SU-DHL-6 (cell line): ENCODE measurements around the gene GHR.

ENCODE experiments used
- H2AFZ ChIP-seq: fragments of 200-600 bp; sonication (generic); 2 replicates; pipeline ENCODE4 v1.6.1; 2014; ENCODE audit warnings: low read depth, mild to moderate bottlenecking, moderate library complexity, mixed read lengths, antibody characterized with exemption, low read length; ENCODE audit not compliant: severe bottlenecking
- H3F3A ChIP-seq: fragments of 200-600 bp; shearing (Covaris generic); 2 replicates; pipeline ENCODE4 v1.6.0; 2016; ENCODE audit warnings: antibody characterized with exemption, mild to moderate bottlenecking; ENCODE audit not compliant: insufficient read depth
- H3K27ac ChIP-seq: fragments of 200-600 bp; sonication (generic); 2 replicates; pipeline ENCODE4 v1.5.1; 2016; ENCODE audit warnings: low read depth, mild to moderate bottlenecking, low read length, moderate library complexity, mixed read lengths
- H3K27me3 ChIP-seq: fragments of 200-600 bp; sonication (generic), shearing (Covaris generic); 2 replicates; pipeline ENCODE4 v1.6.0; 2014; ENCODE audit warnings: mild to moderate bottlenecking, low read length
- H3K36me3 ChIP-seq: fragments of 200-600 bp; sonication (generic); 2 replicates; pipeline ENCODE4 v1.6.1; 2014; ENCODE audit warnings: mild to moderate bottlenecking, low read length, mixed read lengths
- H3K4me2 ChIP-seq: fragments of 300-600, 200-600 bp; shearing (Covaris generic), sonication (generic); 2 replicates; pipeline ENCODE4 v1.6.0; 2014; ENCODE audit warnings: low read length, low read depth, mild to moderate bottlenecking; ENCODE audit not compliant: poor library complexity, severe bottlenecking
- H3K4me3 ChIP-seq: fragments of 200-600 bp; sonication (generic); 2 replicates; pipeline ENCODE4 v1.5.1; 2014; ENCODE audit warnings: antibody characterized with exemption, low read length, mild to moderate bottlenecking, mixed read lengths; ENCODE audit not compliant: insufficient read depth, poor library complexity, severe bottlenecking
- H3K79me2 ChIP-seq: fragments of 200-600 bp; sonication (generic); 2 replicates; pipeline ENCODE4 v1.6.1; 2014; ENCODE audit warnings: mild to moderate bottlenecking, low read length, moderate library complexity; ENCODE audit not compliant: insufficient read depth
- H3K9ac ChIP-seq: fragments of 200-600 bp; sonication (generic); 2 replicates; pipeline ENCODE4 v1.7.0; 2014; ENCODE audit warnings: mild to moderate bottlenecking, low read length
- H3K9me2 ChIP-seq: fragments of 200-600 bp; sonication (generic); replicated peaks from 2 replicates; pipeline ENCODE4 v1.6.1; 2014; ENCODE audit warnings: low read length; ENCODE audit not compliant: insufficient read depth
- H3K9me3 ChIP-seq: fragments of 200-600 bp; sonication (generic); 2 replicates; pipeline ENCODE4 v1.6.1; 2014; ENCODE audit warnings: low read length, mixed read lengths; ENCODE audit not compliant: insufficient read depth
- H4K20me1 ChIP-seq: fragments of 200-600 bp; sonication (generic); 2 replicates; pipeline ENCODE4 v1.6.1; 2014; ENCODE audit warnings: low read depth, mild to moderate bottlenecking, antibody characterized with exemption, low read length, moderate library complexity, mixed read lengths
- EZH2phosphoT487 ChIP-seq: fragments of 200-600 bp; sonication (generic), shearing (Covaris generic); conservative IDR thresholded peaks from 2 replicates; pipeline ENCODE4 v1.6.1; 2018; ENCODE audit warnings: mild to moderate bottlenecking, antibody characterized with exemption, low read length, moderate library complexity, mixed read lengths
- TF ChIP-seq, protein P1 (sequence below): fragments of 200-600 bp; sonication (generic); IDR thresholded peaks from one replicate; pipeline ENCODE4 v1.5.1; 2017; ENCODE audit warnings: antibody characterized with exemption, mild to moderate bottlenecking, low read length, moderate library complexity; ENCODE audit not compliant: insufficient read depth, poor library complexity, severe bottlenecking

The GHR gene

DNA sequence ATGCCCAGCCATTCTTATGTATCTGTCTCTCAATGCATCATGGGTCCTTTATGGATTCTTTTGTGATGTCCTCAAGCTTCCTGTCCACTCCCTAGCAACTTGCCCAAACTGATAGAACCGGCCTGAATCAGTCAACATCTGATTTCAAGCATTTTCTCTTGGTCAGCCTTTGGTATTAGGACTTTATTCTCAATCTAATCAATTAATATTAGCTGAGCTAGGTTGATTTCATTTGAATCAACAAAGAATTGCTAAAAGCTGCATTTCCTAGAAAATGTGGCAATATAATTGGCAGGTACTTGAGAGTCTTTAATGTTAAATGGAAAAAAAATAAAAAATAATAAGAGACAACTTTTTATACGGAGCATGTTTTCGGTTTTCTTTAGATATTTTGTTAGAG, 121.8 kb downstream of the GHR start:
- Histone ChIP-seq H3K27ac (no peak overlapping the region), H4K20me1 (no peaks in the 10 kb centered on the region), H2AFZ (no peak overlapping the region), H3K9me2 (no peaks in the 10 kb centered on the region), H3K27me3 (no peaks in the 10 kb centered on the region), H3K4me2 (no peak overlapping the region), H3K9me3 (no peaks in the 10 kb centered on the region), H3K36me3 (no peaks in the 10 kb centered on the region), H3K9ac (no peak overlapping the region), H3K79me2 (no peaks in the 10 kb centered on the region), H3K4me3 (no peak overlapping the region), H3F3A (no peaks in the 10 kb centered on the region)
- no peak for TF ChIP-seq EZH2phosphoT487
- TF ChIP-seq, protein P1, sequence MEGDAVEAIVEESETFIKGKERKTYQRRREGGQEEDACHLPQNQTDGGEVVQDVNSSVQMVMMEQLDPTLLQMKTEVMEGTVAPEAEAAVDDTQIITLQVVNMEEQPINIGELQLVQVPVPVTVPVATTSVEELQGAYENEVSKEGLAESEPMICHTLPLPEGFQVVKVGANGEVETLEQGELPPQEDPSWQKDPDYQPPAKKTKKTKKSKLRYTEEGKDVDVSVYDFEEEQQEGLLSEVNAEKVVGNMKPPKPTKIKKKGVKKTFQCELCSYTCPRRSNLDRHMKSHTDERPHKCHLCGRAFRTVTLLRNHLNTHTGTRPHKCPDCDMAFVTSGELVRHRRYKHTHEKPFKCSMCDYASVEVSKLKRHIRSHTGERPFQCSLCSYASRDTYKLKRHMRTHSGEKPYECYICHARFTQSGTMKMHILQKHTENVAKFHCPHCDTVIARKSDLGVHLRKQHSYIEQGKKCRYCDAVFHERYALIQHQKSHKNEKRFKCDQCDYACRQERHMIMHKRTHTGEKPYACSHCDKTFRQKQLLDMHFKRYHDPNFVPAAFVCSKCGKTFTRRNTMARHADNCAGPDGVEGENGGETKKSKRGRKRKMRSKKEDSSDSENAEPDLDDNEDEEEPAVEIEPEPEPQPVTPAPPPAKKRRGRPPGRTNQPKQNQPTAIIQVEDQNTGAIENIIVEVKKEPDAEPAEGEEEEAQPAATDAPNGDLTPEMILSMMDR = no peak

DNA sequence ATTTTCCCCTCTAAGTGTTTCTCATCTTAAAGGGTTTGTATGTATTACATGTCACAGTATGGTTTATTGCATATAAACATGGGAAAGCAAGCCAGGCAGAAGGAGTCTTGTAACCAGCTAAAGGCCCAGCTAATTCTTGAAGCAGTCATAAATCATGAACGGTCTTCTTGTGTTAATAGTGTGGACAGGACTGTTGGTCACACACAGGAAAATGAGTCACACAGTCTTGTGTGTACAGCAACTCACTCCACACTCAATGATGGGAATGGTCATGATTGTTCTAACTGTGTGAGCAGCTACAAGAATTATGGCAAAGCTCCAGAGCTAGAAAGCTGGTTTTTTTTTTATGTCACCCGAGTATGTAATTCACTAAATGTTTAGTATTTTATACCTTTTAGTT, 123.9 kb downstream of the GHR start:
- Histone ChIP-seq H3K4me3 (no peak overlapping the region), H3K4me2 (no peak overlapping the region), H3K79me2 (no peaks in the 10 kb centered on the region), H3K9me2 (no peaks in the 10 kb centered on the region), H3K27me3 (no peaks in the 10 kb centered on the region), H3K27ac (no peak overlapping the region), H3K9me3 (no peaks in the 10 kb centered on the region), H3K36me3 (no peaks in the 10 kb centered on the region), H3F3A (no peaks in the 10 kb centered on the region), H3K9ac (no peak overlapping the region), H2AFZ (no peak overlapping the region), H4K20me1 (no peaks in the 10 kb centered on the region)
- TF ChIP-seq, protein P1 = no peak
- TF ChIP-seq EZH2phosphoT487 = no peak

DNA sequence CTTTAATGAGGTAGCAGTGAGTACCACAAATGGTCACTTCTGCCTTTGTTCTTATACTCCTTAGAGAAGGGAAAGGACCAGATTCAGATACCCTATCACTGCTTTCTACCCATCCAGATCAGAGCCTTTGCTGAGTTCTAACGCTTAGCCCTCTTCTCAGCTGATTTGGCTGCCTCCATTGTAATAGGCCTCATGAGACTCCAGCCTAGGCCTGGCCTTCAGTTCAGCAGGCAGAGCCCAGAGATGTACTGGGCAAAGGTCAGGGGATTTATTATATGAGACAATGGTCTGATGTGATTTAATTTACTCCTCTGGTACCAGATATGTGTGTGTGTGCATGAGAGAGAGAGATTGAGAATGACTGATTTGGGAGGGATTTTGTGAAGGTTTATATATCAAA, 124.7 kb downstream of the GHR start:
- Histone ChIP-seq H3K36me3 (no peaks in the 10 kb centered on the region), H3K4me2 (no peak overlapping the region), H3K9me2 (no peaks in the 10 kb centered on the region), H3K79me2 (no peaks in the 10 kb centered on the region), H2AFZ (no peak overlapping the region), H3K27ac (no peak overlapping the region), H3K4me3 (no peak overlapping the region), H4K20me1 (no peaks in the 10 kb centered on the region), H3K27me3 (no peaks in the 10 kb centered on the region), H3K9ac (no peak overlapping the region), H3K9me3 (no peaks in the 10 kb centered on the region), H3F3A (no peaks in the 10 kb centered on the region)
- no peak for TF ChIP-seq EZH2phosphoT487
- TF ChIP-seq, protein P1 = no peak
